ENCODE data around the gene FGF14.

Gene FGF14

GRCh38 chr13:102291587-102292218 is 110.1 kb downstream of the FGF14 start:
- H3K4me1 ChIP-seq (ENCODE audit: control insufficient read depth, insufficient read depth, low read length, unreplicated experiment), result peaks cover 40% of the 10 kb centered on the region
- H3K36me3 ChIP-seq (ENCODE audit: insufficient read depth, low read length), result no peaks in the 10 kb centered on the region
- H3K79me2 ChIP-seq (ENCODE audit: control insufficient read depth, insufficient read depth, low read length, unreplicated experiment), result no peaks in the 10 kb centered on the region
- no peak overlapping the region for H3K27ac ChIP-seq (ENCODE audit: low read depth, low read length)
- no peaks in the 10 kb centered on the region for H3K27me3 ChIP-seq (ENCODE audit: insufficient read depth, low read length)
- H2AFZ ChIP-seq (ENCODE audit: low read length, unreplicated experiment), result no peak overlapping the region
- no peak overlapping the region for H3K4me3 ChIP-seq (ENCODE audit: low read depth, low read length)

GRCh38 chr13:102289606-102290005 is 112.2 kb downstream of the FGF14 start:
- Histone ChIP-seq H3K79me2 (ENCODE audit: control insufficient read depth, insufficient read depth, low read length, unreplicated experiment) (no peaks in the 10 kb centered on the region), H3K27me3 (ENCODE audit: insufficient read depth, low read length) (no peaks in the 10 kb centered on the region), H2AFZ (ENCODE audit: low read length, unreplicated experiment) (no peak overlapping the region), H3K4me3 (ENCODE audit: low read depth, low read length) (no peak overlapping the region), H3K4me1 (ENCODE audit: control insufficient read depth, insufficient read depth, low read length, unreplicated experiment) (peaks cover 45% of the 10 kb centered on the region), H3K27ac (ENCODE audit: low read depth, low read length) (no peak overlapping the region), H3K36me3 (ENCODE audit: insufficient read depth, low read length) (no peaks in the 10 kb centered on the region)

GRCh38 chr13:102286326-102286725 is 115.5 kb downstream of the FGF14 start:
- H3K4me3 ChIP-seq (ENCODE audit: low read depth, low read length), result peak overlapping the region; percentile 62
- H2AFZ ChIP-seq (ENCODE audit: low read length, unreplicated experiment), result no peak overlapping the region
- peaks cover 32% of the 10 kb centered on the region for H3K4me1 ChIP-seq (ENCODE audit: control insufficient read depth, insufficient read depth, low read length, unreplicated experiment)
- no peaks in the 10 kb centered on the region for H3K79me2 ChIP-seq (ENCODE audit: control insufficient read depth, insufficient read depth, low read length, unreplicated experiment)
- no peaks in the 10 kb centered on the region for H3K36me3 ChIP-seq (ENCODE audit: insufficient read depth, low read length)
- H3K27me3 ChIP-seq (ENCODE audit: insufficient read depth, low read length), result no peaks in the 10 kb centered on the region
- peak overlapping the region; percentile 82 for H3K27ac ChIP-seq (ENCODE audit: low read depth, low read length)

GRCh38 chr13:102280366-102280765 is 121.5 kb downstream of the FGF14 start:
- Histone ChIP-seq H2AFZ (ENCODE audit: low read length, unreplicated experiment) (no peak overlapping the region), H3K27me3 (ENCODE audit: insufficient read depth, low read length) (no peaks in the 10 kb centered on the region), H3K27ac (ENCODE audit: low read depth, low read length) (no peak overlapping the region), H3K4me3 (ENCODE audit: low read depth, low read length) (no peak overlapping the region), H3K36me3 (ENCODE audit: insufficient read depth, low read length) (no peaks in the 10 kb centered on the region), H3K4me1 (ENCODE audit: control insufficient read depth, insufficient read depth, low read length, unreplicated experiment) (peaks cover 8% of the 10 kb centered on the region), H3K79me2 (ENCODE audit: control insufficient read depth, insufficient read depth, low read length, unreplicated experiment) (no peaks in the 10 kb centered on the region)

GRCh38 chr13:102277286-102277685 is 124.6 kb downstream of the FGF14 start:
- Histone ChIP-seq H2AFZ (ENCODE audit: low read length, unreplicated experiment) (no peak overlapping the region), H3K4me1 (ENCODE audit: control insufficient read depth, insufficient read depth, low read length, unreplicated experiment) (no peaks in the 10 kb centered on the region), H3K36me3 (ENCODE audit: insufficient read depth, low read length) (no peaks in the 10 kb centered on the region), H3K27me3 (ENCODE audit: insufficient read depth, low read length) (no peaks in the 10 kb centered on the region), H3K79me2 (ENCODE audit: control insufficient read depth, insufficient read depth, low read length, unreplicated experiment) (no peaks in the 10 kb centered on the region), H3K27ac (ENCODE audit: low read depth, low read length) (no peak overlapping the region), H3K4me3 (ENCODE audit: low read depth, low read length) (no peak overlapping the region)

GRCh38 chr13:102276404-102276803 is 125.4 kb downstream of the FGF14 start:
- Histone ChIP-seq H3K36me3 (ENCODE audit: insufficient read depth, low read length) (no peaks in the 10 kb centered on the region), H2AFZ (ENCODE audit: low read length, unreplicated experiment) (no peak overlapping the region), H3K4me3 (ENCODE audit: low read depth, low read length) (no peak overlapping the region), H3K27me3 (ENCODE audit: insufficient read depth, low read length) (no peaks in the 10 kb centered on the region), H3K4me1 (ENCODE audit: control insufficient read depth, insufficient read depth, low read length, unreplicated experiment) (no peaks in the 10 kb centered on the region), H3K79me2 (ENCODE audit: control insufficient read depth, insufficient read depth, low read length, unreplicated experiment) (no peaks in the 10 kb centered on the region), H3K27ac (ENCODE audit: low read depth, low read length) (no peak overlapping the region)

- H3K27ac ChIP-seq (ENCODE audit: low read depth, low read length), result no peak overlapping the region
- no peaks in the 10 kb centered on the region for H3K4me1 ChIP-seq (ENCODE audit: control insufficient read depth, insufficient read depth, low read length, unreplicated experiment)
- no peak overlapping the region for H3K4me3 ChIP-seq (ENCODE audit: low read depth, low read length)
- H3K79me2 ChIP-seq (ENCODE audit: control insufficient read depth, insufficient read depth, low read length, unreplicated experiment), result no peaks in the 10 kb centered on the region
- H3K36me3 ChIP-seq (ENCODE audit: insufficient read depth, low read length), result no peaks in the 10 kb centered on the region
- H2AFZ ChIP-seq (ENCODE audit: low read length, unreplicated experiment), result no peak overlapping the region
- H3K27me3 ChIP-seq (ENCODE audit: insufficient read depth, low read length), result no peaks in the 10 kb centered on the region
These were observed 125.9 kb downstream of the FGF14 start for GRCh38 chr13:102275969-102276368.

- Histone ChIP-seq H3K36me3 (ENCODE audit: insufficient read depth, low read length) (no peaks in the 10 kb centered on the region), H2AFZ (ENCODE audit: low read length, unreplicated experiment) (no peak overlapping the region), H3K4me1 (ENCODE audit: control insufficient read depth, insufficient read depth, low read length, unreplicated experiment) (no peaks in the 10 kb centered on the region), H3K27ac (ENCODE audit: low read depth, low read length) (no peak overlapping the region), H3K27me3 (ENCODE audit: insufficient read depth, low read length) (no peaks in the 10 kb centered on the region), H3K4me3 (ENCODE audit: low read depth, low read length) (no peak overlapping the region), H3K79me2 (ENCODE audit: control insufficient read depth, insufficient read depth, low read length, unreplicated experiment) (no peaks in the 10 kb centered on the region)
These were observed 128.7 kb downstream of the FGF14 start for GRCh38 chr13:102273111-102273510.

- Histone ChIP-seq H2AFZ (ENCODE audit: low read length, unreplicated experiment) (no peak overlapping the region), H3K79me2 (ENCODE audit: control insufficient read depth, insufficient read depth, low read length, unreplicated experiment) (no peaks in the 10 kb centered on the region), H3K4me1 (ENCODE audit: control insufficient read depth, insufficient read depth, low read length, unreplicated experiment) (no peaks in the 10 kb centered on the region), H3K36me3 (ENCODE audit: insufficient read depth, low read length) (no peaks in the 10 kb centered on the region), H3K27ac (ENCODE audit: low read depth, low read length) (no peak overlapping the region), H3K27me3 (ENCODE audit: insufficient read depth, low read length) (no peaks in the 10 kb centered on the region), H3K4me3 (ENCODE audit: low read depth, low read length) (no peak overlapping the region)
These were observed 134.7 kb downstream of the FGF14 start for GRCh38 chr13:102267191-102267590.

GRCh38 chr13:102261809-102262208 is 140.0 kb downstream of the FGF14 start:
- no peaks in the 10 kb centered on the region for H3K4me1 ChIP-seq (ENCODE audit: control insufficient read depth, insufficient read depth, low read length, unreplicated experiment)
- H3K27ac ChIP-seq (ENCODE audit: low read depth, low read length), result no peak overlapping the region
- no peaks in the 10 kb centered on the region for H3K79me2 ChIP-seq (ENCODE audit: control insufficient read depth, insufficient read depth, low read length, unreplicated experiment)
- no peak overlapping the region for H3K4me3 ChIP-seq (ENCODE audit: low read depth, low read length)
- H3K36me3 ChIP-seq (ENCODE audit: insufficient read depth, low read length), result no peaks in the 10 kb centered on the region
- no peak overlapping the region for H2AFZ ChIP-seq (ENCODE audit: low read length, unreplicated experiment)
- H3K27me3 ChIP-seq (ENCODE audit: insufficient read depth, low read length), result no peaks in the 10 kb centered on the region

GRCh38 chr13:102261316-102261715 is 140.5 kb downstream of the FGF14 start:
- Histone ChIP-seq H3K36me3 (ENCODE audit: insufficient read depth, low read length) (no peaks in the 10 kb centered on the region), H3K79me2 (ENCODE audit: control insufficient read depth, insufficient read depth, low read length, unreplicated experiment) (no peaks in the 10 kb centered on the region), H2AFZ (ENCODE audit: low read length, unreplicated experiment) (no peak overlapping the region), H3K4me1 (ENCODE audit: control insufficient read depth, insufficient read depth, low read length, unreplicated experiment) (no peaks in the 10 kb centered on the region), H3K27ac (ENCODE audit: low read depth, low read length) (no peak overlapping the region), H3K4me3 (ENCODE audit: low read depth, low read length) (no peak overlapping the region), H3K27me3 (ENCODE audit: insufficient read depth, low read length) (no peaks in the 10 kb centered on the region)
